ENCODE results near the gene ZDHHC7. TPM values are rescaled to one million over a fixed set of nuclear protein-coding genes. Genes with fewer than 3 reads are reported as not detected.

Gene ZDHHC7
- total RNA-seq, 1 donor from 2014 or later: 68.7 TPM

DNA sequence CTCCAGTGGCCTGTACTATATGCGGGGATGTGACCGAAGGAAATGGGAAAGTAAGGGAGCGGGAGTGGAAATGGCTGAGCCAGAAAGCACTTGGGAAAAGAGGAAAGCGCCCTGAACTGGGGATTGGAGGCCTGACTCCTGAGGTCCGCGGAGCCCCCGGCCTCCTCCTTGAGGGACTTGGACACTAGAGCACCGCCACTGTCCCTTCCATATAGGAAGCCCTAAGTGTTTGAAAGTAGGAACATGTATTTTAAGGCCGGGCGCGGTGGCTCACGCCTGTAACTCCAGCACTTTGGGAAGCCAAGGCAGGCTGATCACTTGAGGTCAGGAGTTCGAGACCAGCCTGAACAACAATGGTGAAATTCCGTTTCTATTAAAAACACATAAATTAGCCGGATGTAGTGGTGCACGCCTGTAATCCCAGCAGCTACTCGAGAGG lies 530 bp upstream of the ZDHHC7 start:
- FAIRE-seq: no peak
- TF ChIP-seq, protein P1, sequence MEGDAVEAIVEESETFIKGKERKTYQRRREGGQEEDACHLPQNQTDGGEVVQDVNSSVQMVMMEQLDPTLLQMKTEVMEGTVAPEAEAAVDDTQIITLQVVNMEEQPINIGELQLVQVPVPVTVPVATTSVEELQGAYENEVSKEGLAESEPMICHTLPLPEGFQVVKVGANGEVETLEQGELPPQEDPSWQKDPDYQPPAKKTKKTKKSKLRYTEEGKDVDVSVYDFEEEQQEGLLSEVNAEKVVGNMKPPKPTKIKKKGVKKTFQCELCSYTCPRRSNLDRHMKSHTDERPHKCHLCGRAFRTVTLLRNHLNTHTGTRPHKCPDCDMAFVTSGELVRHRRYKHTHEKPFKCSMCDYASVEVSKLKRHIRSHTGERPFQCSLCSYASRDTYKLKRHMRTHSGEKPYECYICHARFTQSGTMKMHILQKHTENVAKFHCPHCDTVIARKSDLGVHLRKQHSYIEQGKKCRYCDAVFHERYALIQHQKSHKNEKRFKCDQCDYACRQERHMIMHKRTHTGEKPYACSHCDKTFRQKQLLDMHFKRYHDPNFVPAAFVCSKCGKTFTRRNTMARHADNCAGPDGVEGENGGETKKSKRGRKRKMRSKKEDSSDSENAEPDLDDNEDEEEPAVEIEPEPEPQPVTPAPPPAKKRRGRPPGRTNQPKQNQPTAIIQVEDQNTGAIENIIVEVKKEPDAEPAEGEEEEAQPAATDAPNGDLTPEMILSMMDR (IDR thresholded peaks at IDR 0.05; ENCODE audit: insufficient read depth, low read length, severe bottlenecking): no peak

GRCh38 chr16:85010446-85010930 lies 847 bp downstream of the ZDHHC7 start:
- FAIRE-seq (no peak), DNase-seq (ENCODE audit: low read depth) (no peak)
- Histone ChIP-seq H3K4me3 (ENCODE audit: low read depth, low read length) (peak overlapping the region; percentile 84), H3K27me3 (ENCODE audit: control insufficient read depth, insufficient read depth, low read length) (no peaks in the 10 kb centered on the region), H3K36me3 (ENCODE audit: control insufficient read depth, insufficient read depth, low read length) (no peaks in the 10 kb centered on the region)
- TF ChIP-seq, protein P1 (IDR thresholded peaks at IDR 0.05; ENCODE audit: insufficient read depth, low read length, severe bottlenecking): no peak

More for the DNA sequence above, 530 bp upstream of the ZDHHC7 start:
- Histone ChIP-seq H3K36me3 (ENCODE audit: control insufficient read depth, insufficient read depth, low read length) (no peaks in the 10 kb centered on the region), H3K27me3 (ENCODE audit: control insufficient read depth, insufficient read depth, low read length) (no peaks in the 10 kb centered on the region), H3K4me3 (ENCODE audit: low read depth, low read length) (peak overlapping the region; percentile 84)
- no peak for DNase-seq (ENCODE audit: low read depth)

DNA sequence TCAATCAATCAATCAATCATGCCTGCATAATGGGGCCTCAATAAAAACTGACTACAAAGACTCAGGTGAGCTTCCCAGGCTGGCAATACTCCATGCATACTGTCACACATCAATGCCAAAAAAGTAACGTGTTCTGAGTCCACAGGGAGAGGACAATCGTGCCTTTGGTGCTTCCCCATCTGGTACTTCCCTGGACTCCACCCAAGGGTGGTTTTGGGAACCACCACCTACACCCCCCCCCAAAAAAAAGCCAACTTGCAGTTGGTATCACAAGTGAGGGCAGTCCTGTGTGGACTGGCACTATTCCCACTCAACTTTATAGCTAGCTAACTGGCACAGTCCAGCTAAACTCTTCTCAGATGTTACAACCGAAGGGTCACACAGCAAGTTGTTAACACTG lies 3.1 kb downstream of the ZDHHC7 start:
- Histone ChIP-seq H3K4me3 (ENCODE audit: low read depth, low read length) (no peak overlapping the region), H3K27me3 (ENCODE audit: control insufficient read depth, insufficient read depth, low read length) (no peaks in the 10 kb centered on the region), H3K36me3 (ENCODE audit: control insufficient read depth, insufficient read depth, low read length) (peaks cover 1% of the 10 kb centered on the region)
- TF ChIP-seq, protein P1 (IDR thresholded peaks at IDR 0.05; ENCODE audit: insufficient read depth, low read length, severe bottlenecking): no peak
- FAIRE-seq: no peak
- no peak for DNase-seq (ENCODE audit: low read depth)

GRCh38 chr16:85007496-85008214 lies 3.7 kb downstream of the ZDHHC7 start:
- Histone ChIP-seq H3K27me3 (ENCODE audit: control insufficient read depth, insufficient read depth, low read length) (no peaks in the 10 kb centered on the region), H3K4me3 (ENCODE audit: low read depth, low read length) (no peak overlapping the region), H3K36me3 (ENCODE audit: control insufficient read depth, insufficient read depth, low read length) (peaks cover 1% of the 10 kb centered on the region)
- no peak for FAIRE-seq
- TF ChIP-seq, protein P1 (IDR thresholded peaks at IDR 0.05; ENCODE audit: insufficient read depth, low read length, severe bottlenecking): no peak
- DNase-seq (ENCODE audit: low read depth): no peak

DNA sequence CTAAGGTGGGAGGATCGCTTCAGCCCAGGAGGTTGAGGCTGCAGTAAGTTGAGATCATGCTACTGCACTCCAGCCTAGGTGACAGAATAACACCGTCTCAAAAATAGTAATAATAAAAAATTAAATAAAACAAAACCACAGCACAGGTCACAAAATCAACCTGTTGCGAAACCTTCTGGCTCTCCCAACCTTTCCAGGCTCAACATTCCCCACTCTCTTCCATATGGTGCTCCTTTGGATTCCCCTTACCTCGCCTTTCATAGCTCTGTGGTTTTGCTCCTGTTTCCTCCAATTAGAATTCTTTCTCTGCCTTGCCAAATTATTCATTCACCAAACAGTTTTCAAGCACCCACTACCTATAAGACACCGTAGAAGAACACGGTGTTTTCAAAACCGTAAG lies 4.7 kb downstream of the ZDHHC7 start:
- Histone ChIP-seq H3K27me3 (ENCODE audit: control insufficient read depth, insufficient read depth, low read length) (no peaks in the 10 kb centered on the region), H3K36me3 (ENCODE audit: control insufficient read depth, insufficient read depth, low read length) (peaks cover 3% of the 10 kb centered on the region), H3K4me3 (ENCODE audit: low read depth, low read length) (no peak overlapping the region)
- no peak for FAIRE-seq
- TF ChIP-seq, protein P1 (IDR thresholded peaks at IDR 0.05; ENCODE audit: insufficient read depth, low read length, severe bottlenecking): no peak
- no peak for DNase-seq (ENCODE audit: low read depth)

Data from bronchial epithelial cell (primary cell).